GM19043 (cell line): ENCODE data around the gene SKAP2.
"Not testable (repeated sequence)": the region's sequence is repeated elsewhere in the genome, so short reads cannot be mapped to it uniquely, and the experiment has no call there.

Experiments
- ATAC-seq: cut with Tn5 transposase; IDR thresholded peaks from one replicate; pipeline ENCODE4 v1.9.1; 2021; ENCODE audit warnings: low read depth; ENCODE audit not compliant: unreplicated experiment

The SKAP2 gene

GRCh38 chr7:26858241-26858715, 6.1 kb downstream of the SKAP2 start:
- ATAC-seq = no peak

GRCh38 chr7:26857506-26858240, 6.7 kb downstream of the SKAP2 start:
- ATAC-seq = no peak

- ATAC-seq = no peak
These were observed 7.3 kb downstream of the SKAP2 start for GRCh38 chr7:26857170-26857505.

DNA sequence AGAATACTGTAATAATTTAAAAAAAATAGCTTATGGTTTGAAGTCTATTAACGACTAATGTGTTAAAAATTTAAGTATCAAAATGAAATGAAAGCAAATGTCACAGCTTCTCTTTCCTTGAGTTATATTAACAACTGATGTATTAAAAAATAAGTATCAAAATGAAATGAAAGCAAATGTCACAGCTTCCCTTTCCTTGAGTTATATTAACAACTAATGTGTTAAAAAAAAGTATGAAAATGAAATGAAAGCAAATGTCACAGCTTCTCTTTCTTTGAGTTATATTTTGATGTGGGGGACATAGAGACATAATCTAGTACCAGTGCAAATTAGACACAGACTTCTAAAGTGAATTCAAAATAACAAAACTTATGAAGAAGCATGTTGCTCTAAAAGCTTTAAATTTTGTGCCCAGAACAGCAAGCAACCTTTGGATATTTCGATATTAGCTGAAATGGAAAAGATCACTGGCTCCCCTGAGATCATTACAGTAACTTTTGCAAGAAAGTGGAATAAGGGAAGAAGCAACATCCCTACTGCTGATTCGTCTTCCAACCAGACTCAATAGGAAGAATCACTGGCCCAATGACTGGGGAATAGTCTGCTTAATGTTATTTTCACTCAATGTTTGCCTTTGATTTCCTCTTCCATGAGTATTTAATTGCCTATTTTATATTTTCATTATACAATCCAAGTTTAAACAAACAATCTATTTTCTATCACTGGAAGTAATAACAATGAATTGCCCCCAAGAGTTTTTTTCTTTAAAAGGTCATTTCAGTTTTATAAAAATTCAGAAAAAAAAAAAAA, 8.0 kb downstream of the SKAP2 start:
- ATAC-seq = no peak

- ATAC-seq = no peak
These were observed 9.2 kb downstream of the SKAP2 start for GRCh38 chr7:26854876-26855855.

DNA sequence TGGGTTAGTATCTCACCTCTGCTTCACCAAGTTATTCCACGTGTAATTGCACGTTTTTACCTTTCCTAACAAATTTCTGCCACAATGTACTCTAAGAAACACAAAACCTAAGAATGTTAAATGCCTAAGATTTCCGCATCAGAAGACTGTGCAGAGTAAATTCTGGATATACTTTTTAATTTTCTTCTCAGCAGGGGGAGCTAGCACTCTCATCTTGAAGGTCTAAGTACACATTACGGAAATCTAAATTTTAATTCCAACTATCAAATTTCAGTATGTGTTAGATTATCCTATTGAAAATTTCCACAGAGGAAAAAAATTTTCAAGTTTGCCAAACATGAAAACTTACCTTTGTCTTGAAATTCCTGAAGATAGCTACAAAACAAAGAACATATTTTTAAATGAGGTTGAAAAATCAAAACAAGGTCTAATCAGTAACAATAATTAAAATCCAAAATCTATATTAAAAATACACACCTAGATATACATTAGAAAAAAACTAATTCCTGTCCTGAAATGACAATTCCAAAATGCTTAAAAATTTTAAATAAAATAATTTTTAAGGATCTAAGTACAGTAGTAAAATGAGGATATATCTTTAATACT, 10.5 kb downstream of the SKAP2 start:
- no peak for ATAC-seq

GRCh38 chr7:26850193-26850651, 14.2 kb downstream of the SKAP2 start:
- ATAC-seq = no peak

DNA sequence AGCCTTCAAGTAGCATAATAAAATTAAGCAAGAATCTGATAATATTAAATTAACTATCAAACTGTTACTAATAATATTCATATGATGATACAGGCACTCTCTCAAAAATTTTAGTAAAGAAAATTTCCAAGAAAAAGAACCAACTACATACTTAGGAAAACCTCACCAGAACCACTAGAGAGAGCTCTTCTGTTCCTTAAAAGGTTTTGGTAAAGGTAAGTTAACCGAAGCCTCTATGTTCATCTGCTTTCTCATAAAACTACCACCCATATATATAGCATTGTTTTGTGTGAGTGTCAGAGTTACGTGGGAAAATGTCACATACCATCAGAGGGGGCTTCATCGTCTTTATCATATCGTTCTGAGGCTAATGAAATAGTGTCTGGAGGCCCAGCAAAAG, 20.7 kb downstream of the SKAP2 start:
- ATAC-seq = no peak

DNA sequence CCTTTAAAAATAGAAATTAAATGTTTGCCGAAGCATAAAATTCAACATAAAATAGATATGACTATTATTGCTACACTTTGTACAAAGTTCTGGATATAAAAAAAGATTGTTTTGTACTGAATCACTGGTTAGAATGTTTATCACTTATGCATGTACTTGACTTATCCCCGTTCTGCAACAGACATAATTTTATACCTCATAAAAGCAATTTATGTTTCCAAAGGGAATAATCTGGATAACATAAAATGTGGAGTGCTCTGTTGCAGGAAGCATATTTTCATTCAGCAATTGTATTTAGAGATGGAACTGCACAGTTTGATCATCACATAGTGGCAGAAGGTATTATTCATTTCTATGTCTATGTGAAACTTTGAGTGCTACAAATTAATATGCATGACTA, 21.5 kb downstream of the SKAP2 start:
- ATAC-seq = no peak

DNA sequence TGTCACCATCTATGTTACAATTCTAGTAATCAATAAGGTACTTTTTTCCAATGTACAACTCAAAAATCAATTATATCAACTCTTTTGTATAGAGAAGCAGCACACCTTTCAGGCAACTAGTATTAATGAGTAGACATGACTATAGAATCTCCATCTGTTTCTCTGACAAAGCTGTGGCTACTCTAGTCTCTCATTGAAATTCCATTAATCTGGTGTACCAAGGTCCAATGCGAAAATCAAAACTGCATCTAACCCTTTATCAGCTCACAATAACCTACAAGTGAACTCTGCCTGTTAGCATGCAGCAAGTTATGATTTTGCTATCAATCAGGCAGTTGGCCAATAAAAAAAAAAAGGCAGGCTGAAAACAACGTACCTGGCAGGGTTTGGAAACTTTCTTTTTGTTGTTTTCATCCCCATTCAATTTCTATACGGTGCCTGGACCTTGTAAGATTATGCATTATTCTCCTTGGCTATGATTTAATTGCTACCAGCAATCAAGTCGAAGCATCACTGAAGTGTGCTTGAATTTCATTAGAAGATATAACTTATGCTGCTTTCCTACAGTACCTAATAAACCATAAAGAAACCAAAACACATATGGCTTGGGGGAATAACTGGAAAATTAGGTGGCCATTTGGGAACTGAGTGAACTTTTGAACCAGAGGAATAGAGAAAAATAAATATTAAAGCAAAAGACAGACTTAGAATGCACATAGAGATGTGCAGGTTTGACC, 23.2 kb downstream of the SKAP2 start:
- ATAC-seq = no peak

DNA sequence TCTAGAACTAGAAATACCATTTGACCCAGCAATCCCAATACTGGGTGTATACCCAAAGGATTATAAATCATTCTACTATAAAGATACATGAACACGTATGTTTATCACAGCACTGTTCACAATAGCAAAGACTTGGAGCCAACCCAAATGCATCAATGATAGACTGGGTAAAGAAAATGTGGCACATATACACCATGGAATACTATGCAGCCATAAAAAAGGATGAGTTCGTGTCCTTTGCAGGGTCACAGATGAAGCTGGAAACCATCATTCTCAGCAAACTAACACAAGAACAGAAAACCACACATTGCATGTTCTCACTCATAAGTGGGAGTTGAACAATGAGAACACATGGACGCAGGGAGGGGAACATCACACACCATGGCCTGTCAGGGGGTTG, 27.6 kb downstream of the SKAP2 start:
- not testable (repeated sequence) for ATAC-seq

- no peak for ATAC-seq
These were observed 49.0 kb downstream of the SKAP2 start for GRCh38 chr7:26815426-26815825.

- ATAC-seq = no peak
These were observed 51.0 kb downstream of the SKAP2 start for GRCh38 chr7:26813432-26813831.

DNA sequence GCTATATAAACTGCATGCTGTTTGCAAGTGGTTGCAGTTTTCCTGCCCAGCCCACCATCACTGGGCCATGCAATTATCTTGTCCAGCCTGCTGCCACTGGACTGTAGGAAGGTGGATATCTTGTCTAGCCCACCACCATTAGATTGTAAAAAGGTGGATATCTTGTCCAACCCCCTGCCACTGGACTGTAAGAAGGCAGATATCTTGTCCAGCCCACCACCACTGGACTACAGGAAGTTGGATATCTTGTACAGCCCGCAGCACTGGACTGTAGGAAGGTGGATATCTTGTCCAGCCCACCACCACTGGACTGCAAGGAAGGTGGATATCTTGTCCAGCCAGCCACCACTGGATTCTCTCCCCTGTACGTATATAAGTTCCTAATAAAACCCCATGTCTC, 69.8 kb downstream of the SKAP2 start:
- ATAC-seq = no peak

DNA sequence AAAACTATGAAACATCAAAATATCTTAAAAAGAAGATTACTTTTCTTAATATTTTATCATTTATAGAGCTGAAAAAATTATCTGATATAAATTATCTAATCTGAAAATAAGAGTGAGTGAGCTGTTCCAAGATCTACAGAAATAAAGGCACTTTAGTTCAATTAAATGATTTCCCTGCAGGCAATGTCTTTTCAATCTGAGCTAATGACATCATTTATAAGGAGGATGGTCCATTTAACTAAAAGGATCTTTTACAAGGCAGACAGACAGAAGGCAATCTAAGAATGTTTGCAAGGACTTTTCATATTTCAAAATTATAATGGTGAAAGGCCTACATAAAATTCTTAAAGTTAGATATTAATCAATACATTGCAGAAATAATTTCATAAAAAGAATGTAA, 71.8 kb downstream of the SKAP2 start:
- ATAC-seq = no peak

GRCh38 chr7:26792006-26792405, 72.4 kb downstream of the SKAP2 start:
- no peak for ATAC-seq

- no peak for ATAC-seq
These were observed 74.8 kb downstream of the SKAP2 start for GRCh38 chr7:26789481-26790184.

- no peak for ATAC-seq
These were observed 76.7 kb downstream of the SKAP2 start for GRCh38 chr7:26787701-26788100.

DNA sequence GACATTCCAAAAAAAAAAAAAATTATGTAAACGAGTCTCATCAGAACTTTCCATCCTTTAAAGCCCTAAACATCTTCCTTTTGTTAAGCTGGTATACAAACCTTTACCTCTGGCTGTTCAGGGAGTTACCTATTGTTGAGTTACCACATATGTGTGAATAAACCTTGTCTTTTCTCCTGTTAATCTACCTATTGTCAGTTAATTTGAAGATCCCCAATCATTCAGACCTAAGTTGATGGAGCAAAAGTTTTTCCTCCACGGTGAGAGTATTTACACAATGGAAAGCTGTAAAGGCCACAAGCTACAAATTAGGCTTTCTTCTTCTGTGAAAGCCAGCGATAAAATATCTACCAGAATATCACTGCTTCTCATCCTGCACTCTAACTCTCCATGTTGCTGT, 80.3 kb downstream of the SKAP2 start:
- ATAC-seq = no peak
